Superior temporal gyrus (tissue), 1 donor: ENCODE data around the gene ZFP42.
"Not testable (repeated sequence)": the region's sequence is repeated elsewhere in the genome, so short reads cannot be mapped to it uniquely, and the experiment has no call there.

Experiments
- DNase-seq: peaks from one replicate; pipeline ENCODE4 v3.0.0-alpha.2; 2016; ENCODE audit errors: extremely low spot score

The ZFP42 gene

GRCh38 chr4:187995322-187996207, at the start of gene ZFP42:
Gene ZFP42 (plus strand): TSS chr4:187995771. CDS start chr4:188002808, 7,037 bp downstream.
- DNase-seq: no peak

GRCh38 chr4:187961171-187961570, 34.4 kb upstream of the ZFP42 start:
- peak; percentile 34 for DNase-seq

GRCh38 chr4:187961961-187962360, 33.6 kb upstream of the ZFP42 start:
- DNase-seq: no peak

- peak; percentile 48 for DNase-seq
Measured at GRCh38 chr4:187962926-187963325, 32.6 kb upstream of the ZFP42 start.

- DNase-seq: peak; percentile 64
Measured at GRCh38 chr4:187965726-187966125, 29.8 kb upstream of the ZFP42 start.

DNA sequence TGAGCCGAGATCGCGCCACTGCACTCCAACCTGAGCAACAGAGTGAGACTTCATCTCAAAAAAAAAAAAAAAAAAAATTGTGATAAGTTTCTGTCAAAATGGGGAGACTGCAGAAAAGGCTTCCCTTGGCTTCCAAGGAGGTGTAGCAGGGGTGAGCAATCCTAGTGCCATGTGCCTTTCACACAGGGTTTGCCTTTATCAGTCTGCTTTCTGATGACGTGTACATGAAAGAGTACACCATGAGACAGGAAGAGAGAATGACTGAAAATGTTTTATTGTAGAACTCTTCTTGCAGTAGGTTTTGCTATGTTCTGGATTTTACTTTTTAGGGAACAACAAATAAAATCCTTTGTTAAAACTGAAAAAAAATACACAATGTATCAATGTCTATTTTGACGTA, 23.4 kb upstream of the ZFP42 start:
- DNase-seq: no peak

DNA sequence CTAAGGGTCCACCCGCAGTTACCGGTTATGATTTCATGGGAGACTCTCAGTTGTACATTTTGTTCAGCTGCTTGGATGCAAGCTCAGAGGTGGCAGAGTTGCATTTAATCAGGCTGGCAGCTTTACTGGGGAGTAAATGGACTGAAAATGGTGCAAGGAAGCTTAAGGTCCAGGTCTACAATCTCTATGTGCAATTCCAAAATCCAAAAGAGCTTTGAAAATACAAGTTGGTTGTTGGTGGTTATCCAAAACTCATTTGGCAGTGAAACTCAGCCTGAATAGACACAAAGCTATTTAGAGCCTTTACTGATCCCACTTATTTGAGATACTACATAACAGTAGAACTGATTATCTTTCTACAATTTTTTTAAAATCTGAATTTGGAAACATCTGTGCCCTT, 11.8 kb upstream of the ZFP42 start:
- no peak for DNase-seq

DNA sequence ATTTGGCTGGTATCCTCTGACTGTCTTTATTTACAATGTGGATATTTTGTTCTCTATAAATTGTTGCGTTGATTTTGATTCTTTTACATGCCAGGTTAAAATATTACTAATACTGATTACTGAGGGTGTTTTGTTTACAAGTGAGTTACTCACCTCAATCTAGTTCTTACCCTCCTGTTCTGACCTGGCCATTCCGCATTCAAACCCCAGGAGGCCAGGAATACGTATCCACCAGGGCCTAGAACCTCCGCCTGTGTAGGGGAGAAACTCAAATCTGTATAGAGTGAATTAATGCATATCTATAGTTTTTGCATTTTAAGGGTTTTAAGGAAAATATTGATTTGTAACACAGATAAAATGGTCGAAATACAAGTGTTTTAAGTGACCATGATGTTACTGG, 2.6 kb upstream of the ZFP42 start:
- no peak for DNase-seq

DNA sequence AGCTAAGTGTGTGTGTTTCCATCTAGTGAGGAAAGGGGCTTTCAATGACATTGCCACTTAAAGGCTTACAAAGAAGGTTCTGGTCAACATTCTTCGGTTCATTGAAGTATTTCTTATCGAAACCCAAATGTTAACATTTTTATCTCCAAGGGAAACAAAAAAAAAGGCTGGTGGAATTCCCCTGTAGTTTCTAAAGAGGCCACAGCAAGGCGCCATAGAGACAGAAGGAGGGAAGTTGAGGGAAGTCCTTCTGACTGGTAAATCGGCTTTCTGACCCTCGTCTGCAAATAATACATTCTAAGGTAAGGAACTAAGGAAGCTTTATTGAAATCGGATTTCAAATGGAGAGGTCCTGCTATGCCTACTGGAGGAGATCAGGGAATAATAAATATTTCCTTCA, 1.7 kb upstream of the ZFP42 start:
- no peak for DNase-seq

- DNase-seq: no peak
Measured at GRCh38 chr4:187996502-187997177, 1.1 kb downstream of the ZFP42 start.

DNA sequence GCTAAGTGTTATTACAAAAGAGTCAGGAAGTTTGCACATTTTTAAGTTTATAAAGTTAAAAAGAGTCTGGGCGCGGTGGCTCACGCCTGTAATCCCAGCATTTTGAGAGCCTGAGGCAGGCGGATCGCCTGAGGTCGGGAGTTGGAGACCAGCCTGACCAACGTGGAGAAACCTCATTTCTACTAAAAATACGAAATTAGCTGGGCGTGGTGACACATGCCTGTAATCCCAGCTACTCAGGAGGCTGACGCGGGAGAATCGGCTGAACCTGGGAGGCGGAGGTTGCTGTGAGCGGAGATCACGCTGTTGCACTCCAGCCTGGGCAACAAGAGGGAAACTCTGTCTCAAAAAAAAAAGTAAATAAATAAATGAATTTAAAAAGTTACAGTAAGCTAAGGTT, 2.4 kb downstream of the ZFP42 start:
- DNase-seq: not testable (repeated sequence)

- no peak for DNase-seq
Measured at GRCh38 chr4:187999406-187999932, 3.9 kb downstream of the ZFP42 start.

DNA sequence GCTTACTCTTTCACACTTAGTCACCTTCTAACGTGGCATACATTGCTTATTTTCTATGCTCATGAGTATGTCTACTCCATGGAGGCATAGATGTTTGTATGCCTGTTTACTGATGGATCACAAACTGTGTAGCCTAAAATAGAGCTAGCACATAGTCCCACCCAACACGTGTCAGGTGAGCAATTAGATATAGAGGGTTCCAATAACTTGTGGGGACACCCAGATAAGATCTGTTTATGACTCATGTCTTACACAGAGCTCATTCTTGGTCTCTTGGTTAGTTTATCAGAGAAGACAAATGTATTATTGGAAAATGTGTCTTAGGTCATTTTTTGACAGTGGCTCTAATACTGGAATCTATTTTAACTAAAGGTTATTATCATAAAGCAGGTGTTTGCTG, 6.8 kb downstream of the ZFP42 start:
- no peak for DNase-seq

DNA sequence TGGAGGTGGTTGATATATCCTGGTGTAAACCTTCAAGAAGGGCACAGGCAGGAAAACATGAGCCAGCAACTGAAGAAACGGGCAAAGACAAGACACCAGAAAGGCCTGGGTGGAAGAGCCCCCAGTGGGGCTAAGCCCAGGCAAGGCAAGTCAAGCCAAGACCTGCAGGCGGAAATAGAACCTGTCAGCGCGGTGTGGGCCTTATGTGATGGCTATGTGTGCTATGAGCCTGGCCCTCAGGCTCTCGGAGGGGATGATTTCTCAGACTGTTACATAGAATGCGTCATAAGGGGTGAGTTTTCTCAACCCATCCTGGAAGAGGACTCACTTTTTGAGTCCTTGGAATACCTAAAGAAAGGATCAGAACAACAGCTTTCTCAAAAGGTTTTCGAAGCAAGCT, 7.2 kb downstream of the ZFP42 start:
- no peak for DNase-seq

DNA sequence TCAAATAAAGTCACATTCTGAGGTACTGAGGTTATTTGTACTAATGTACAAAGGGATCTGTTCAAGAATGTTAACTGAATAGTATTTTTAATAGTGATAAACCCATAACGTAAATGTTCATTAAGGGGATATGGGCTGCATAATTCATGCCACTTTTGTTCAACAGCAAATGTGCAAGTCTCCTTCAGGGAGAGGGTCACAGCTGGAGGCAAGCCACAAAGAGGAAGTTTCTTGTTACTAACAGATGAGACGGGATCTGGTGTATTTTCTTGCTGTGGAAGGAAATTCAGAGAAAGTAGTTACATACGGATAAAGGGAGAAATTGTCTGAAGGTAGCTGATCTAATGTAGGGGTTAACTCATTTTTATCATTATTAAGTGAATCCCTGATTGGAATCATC, 10.0 kb downstream of the ZFP42 start:
- no peak for DNase-seq

GRCh38 chr4:188006285-188006848, 10.8 kb downstream of the ZFP42 start:
- DNase-seq: no peak

- no peak for DNase-seq
Measured at GRCh38 chr4:188008377-188008776, 12.8 kb downstream of the ZFP42 start.

- no peak for DNase-seq
Measured at GRCh38 chr4:188012426-188012945, 16.9 kb downstream of the ZFP42 start.

GRCh38 chr4:188015025-188015940, 19.7 kb downstream of the ZFP42 start:
- DNase-seq: no peak

GRCh38 chr4:188016754-188017153, 21.2 kb downstream of the ZFP42 start:
- DNase-seq: no peak

DNA sequence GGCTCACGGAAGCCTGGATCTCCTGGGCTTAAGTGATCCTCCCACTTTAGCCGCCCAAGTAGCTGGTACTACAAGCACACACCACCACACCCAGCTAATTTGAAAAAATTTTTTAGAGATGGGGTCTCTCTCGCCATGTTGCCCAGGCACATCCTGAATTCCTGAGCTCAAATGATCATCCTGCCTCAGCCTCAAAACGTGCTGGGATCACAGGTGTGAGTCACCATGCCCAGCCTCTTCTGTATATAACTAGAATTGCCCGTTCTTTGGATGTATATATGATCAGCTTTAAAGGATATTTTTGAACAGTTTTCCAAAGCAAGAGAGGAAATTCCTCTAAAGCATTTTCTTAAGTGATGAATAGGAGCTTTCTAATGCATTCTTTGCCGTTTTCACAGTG, 22.7 kb downstream of the ZFP42 start:
- DNase-seq: no peak
